ENCODE data around the gene PLPPR1.

GRCh38 chr9:101162231-101162630, 133.7 kb downstream of the PLPPR1 start:
- TF ChIP-seq NANOG (IDR thresholded peaks at IDR 0.05; ENCODE audit: borderline replicate concordance) (no peak), POLR2AphosphoS5 (IDR thresholded peaks at IDR 0.05; ENCODE audit: low read depth) (no peak), EZH2phosphoT487 (IDR thresholded peaks at IDR 0.05; ENCODE audit: unreplicated experiment) (no peak), EZH2 (IDR thresholded peaks at IDR 0.05; ENCODE audit: low read depth, unreplicated experiment) (no peak), REST (IDR thresholded peaks at IDR 0.05; ENCODE audit: unreplicated experiment) (no peak)
- TF ChIP-seq, protein P1, sequence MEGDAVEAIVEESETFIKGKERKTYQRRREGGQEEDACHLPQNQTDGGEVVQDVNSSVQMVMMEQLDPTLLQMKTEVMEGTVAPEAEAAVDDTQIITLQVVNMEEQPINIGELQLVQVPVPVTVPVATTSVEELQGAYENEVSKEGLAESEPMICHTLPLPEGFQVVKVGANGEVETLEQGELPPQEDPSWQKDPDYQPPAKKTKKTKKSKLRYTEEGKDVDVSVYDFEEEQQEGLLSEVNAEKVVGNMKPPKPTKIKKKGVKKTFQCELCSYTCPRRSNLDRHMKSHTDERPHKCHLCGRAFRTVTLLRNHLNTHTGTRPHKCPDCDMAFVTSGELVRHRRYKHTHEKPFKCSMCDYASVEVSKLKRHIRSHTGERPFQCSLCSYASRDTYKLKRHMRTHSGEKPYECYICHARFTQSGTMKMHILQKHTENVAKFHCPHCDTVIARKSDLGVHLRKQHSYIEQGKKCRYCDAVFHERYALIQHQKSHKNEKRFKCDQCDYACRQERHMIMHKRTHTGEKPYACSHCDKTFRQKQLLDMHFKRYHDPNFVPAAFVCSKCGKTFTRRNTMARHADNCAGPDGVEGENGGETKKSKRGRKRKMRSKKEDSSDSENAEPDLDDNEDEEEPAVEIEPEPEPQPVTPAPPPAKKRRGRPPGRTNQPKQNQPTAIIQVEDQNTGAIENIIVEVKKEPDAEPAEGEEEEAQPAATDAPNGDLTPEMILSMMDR (conservative IDR thresholded peaks at IDR 0.05; ENCODE audit: low read depth in 2 of 2), result no peak
- TF ChIP-seq, protein P2, sequence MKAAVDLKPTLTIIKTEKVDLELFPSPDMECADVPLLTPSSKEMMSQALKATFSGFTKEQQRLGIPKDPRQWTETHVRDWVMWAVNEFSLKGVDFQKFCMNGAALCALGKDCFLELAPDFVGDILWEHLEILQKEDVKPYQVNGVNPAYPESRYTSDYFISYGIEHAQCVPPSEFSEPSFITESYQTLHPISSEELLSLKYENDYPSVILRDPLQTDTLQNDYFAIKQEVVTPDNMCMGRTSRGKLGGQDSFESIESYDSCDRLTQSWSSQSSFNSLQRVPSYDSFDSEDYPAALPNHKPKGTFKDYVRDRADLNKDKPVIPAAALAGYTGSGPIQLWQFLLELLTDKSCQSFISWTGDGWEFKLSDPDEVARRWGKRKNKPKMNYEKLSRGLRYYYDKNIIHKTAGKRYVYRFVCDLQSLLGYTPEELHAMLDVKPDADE (IDR thresholded peaks at IDR 0.05), result no peak

Data from GM23338 (cell line).